GM23248 (cell line): Measurements from ENCODE around the gene SVOPL.

ENCODE experiments used
- EZH2 ChIP-seq: fragments of 200-600 bp; sonication (generic); IDR thresholded peaks from 2 replicates; pipeline ENCODE4 v1.6.1; 2018; ENCODE audit warnings: antibody characterized with exemption, mild to moderate bottlenecking; ENCODE audit not compliant: insufficient read depth, poor library complexity, severe bottlenecking
- EZH2phosphoT487 ChIP-seq: fragments of 200-600 bp; sonication (generic); IDR thresholded peaks from 2 replicates; pipeline ENCODE4 v1.6.1; 2018; ENCODE audit warnings: antibody characterized with exemption, moderate library complexity, mild to moderate bottlenecking, low read depth; ENCODE audit not compliant: insufficient read depth

- TF ChIP-seq EZH2, result no peak
- no peak for TF ChIP-seq EZH2phosphoT487
Measured at GRCh38 chr7:138569418-138569817, 131.7 kb downstream of the SVOPL start.
